H1 (cell line): Measurements from ENCODE around the gene APOA1. TPM values are rescaled to one million over a fixed set of nuclear protein-coding genes. Genes with fewer than 3 reads are reported as not detected.

Experiments used
- CTCF ChIA-PET: fragments of 300-600 bp; sonication (Branson Sonifier 250); formaldehyde crosslinking; loops from one replicate; lab custom pipeline; 2021; ENCODE audit not compliant: partially characterized antibody; lab: Charles Lee
- POLR2A ChIA-PET: fragments of 300-600 bp; sonication (Branson Sonifier 250); formaldehyde crosslinking; loops from one replicate; lab custom pipeline; 2021; ENCODE audit warnings: inconsistent platforms; ENCODE audit not compliant: partially characterized antibody; lab: Charles Lee
- DNase-seq, 2 experiments: peaks; one replicate each; pipeline versions ENCODE4 v3.0.0 to v3.0.0-alpha.2; 2010 to 2022; ENCODE audit warnings: low spot score in 2 of 2, low read depth in 1 of 2, mixed read lengths in 1 of 2
- FAIRE-seq: peaks from 2 replicates; lab custom pipeline; 2011; peaks lifted over from hg19 to GRCh38; lab: Jason Lieb, UNC
- H2AFZ ChIP-seq: 2 replicates; pipeline ENCODE4 v1.8.1; 2012; ENCODE audit warnings: low read length, inconsistent platforms
- H2AK5ac ChIP-seq: 2 replicates; pipeline ENCODE4 v1.6.1; 2013; ENCODE audit warnings: low read depth, low read length
- H2BK120ac ChIP-seq: replicated peaks from 2 replicates; pipeline ENCODE3; 2013; ENCODE audit warnings: low read depth, low read length, inconsistent platforms
- H2BK12ac ChIP-seq: 2 replicates; pipeline ENCODE4 v1.6.1; 2013; ENCODE audit warnings: low read depth, low read length
- H2BK15ac ChIP-seq: 2 replicates; pipeline ENCODE4 v1.6.1; 2013; ENCODE audit warnings: low read length
- H2BK20ac ChIP-seq: 2 replicates; pipeline ENCODE4 v1.6.1; 2013; ENCODE audit warnings: low read length
- H2BK5ac ChIP-seq: 2 replicates; pipeline ENCODE4 v1.6.1; 2013; ENCODE audit warnings: low read depth, low read length
- H3K14ac ChIP-seq: 2 replicates; pipeline ENCODE4 v1.6.1; 2013; ENCODE audit warnings: inconsistent platforms; ENCODE audit not compliant: insufficient read length
- H3K18ac ChIP-seq: 2 replicates; pipeline ENCODE4 v1.6.1; 2013; ENCODE audit warnings: low read length; ENCODE audit errors: extremely low read depth
- H3K23ac ChIP-seq: 2 replicates; pipeline ENCODE4 v1.6.1; 2013; ENCODE audit warnings: inconsistent platforms; ENCODE audit not compliant: insufficient read length
- H3K23me2 ChIP-seq: 2 replicates; pipeline ENCODE4 v1.6.1; 2013; ENCODE audit warnings: low read depth, low read length
- H3K27ac ChIP-seq: 2 replicates; pipeline ENCODE4 v1.6.1; 2011; ENCODE audit warnings: low read depth, low read length, inconsistent platforms
- H3K27me3 ChIP-seq, 4 experiments: replicated peaks in 1 of 4; 1 replicate in 1 of 4; 2 replicates in 3 of 4; pipeline versions ENCODE4 v1.6.1 to v1.8.1; 2011 to 2013; ENCODE audit warnings: low read length in 3 of 4, mild to moderate bottlenecking in 3 of 4, inconsistent platforms in 2 of 4, mixed read lengths in 2 of 4, moderate library complexity in 1 of 4; ENCODE audit not compliant: control insufficient read depth in 3 of 4, insufficient read depth in 3 of 4; ENCODE audit errors: extremely low read depth in 1 of 4
- H3K36me3 ChIP-seq, 4 experiments: 2 replicates each; pipeline versions ENCODE4 v1.6.1 to v1.8.1; 2011 to 2013; ENCODE audit warnings: mild to moderate bottlenecking in 4 of 4, low read length in 3 of 4, moderate library complexity in 2 of 4, control low read depth in 1 of 4, inconsistent platforms in 1 of 4; ENCODE audit not compliant: insufficient read depth in 4 of 4, control insufficient read depth in 2 of 4
- H3K4ac ChIP-seq: replicated peaks from 2 replicates; pipeline ENCODE3; 2013; ENCODE audit warnings: low read length, low read depth, mixed read lengths, inconsistent platforms; ENCODE audit not compliant: insufficient read length
- H3K4me1 ChIP-seq, 4 experiments: replicated peaks in 1 of 4; 1 replicate in 1 of 4; 2 replicates in 3 of 4; pipeline versions ENCODE4 v1.6.1 to v1.8.1; 2011 to 2013; ENCODE audit warnings: low read length in 3 of 4, inconsistent platforms in 2 of 4, mixed read lengths in 1 of 4; ENCODE audit not compliant: insufficient read depth in 4 of 4, control insufficient read depth in 3 of 4
- H3K4me2 ChIP-seq, 2 experiments: 2 replicates each; pipeline versions ENCODE4 v1.6.1 to v1.8.1; 2011 to 2013; ENCODE audit warnings: low read depth in 2 of 2, low read length in 2 of 2, control low read depth in 1 of 2, inconsistent platforms in 1 of 2, mild to moderate bottlenecking in 1 of 2; ENCODE audit not compliant: insufficient read depth in 1 of 2
- H3K4me3 ChIP-seq, 4 experiments: fragments of 200-600, 300-600 bp in 1 of 4; sonication (generic), shearing (Covaris generic), sonication (Bioruptor Twin) in 1 of 4; 2 replicates each; pipeline versions ENCODE4 v1.5.1 to v1.8.1; 2011 to 2016; ENCODE audit warnings: low read length in 4 of 4, low read depth in 3 of 4, control low read depth in 2 of 4, inconsistent platforms in 2 of 4, mild to moderate bottlenecking in 2 of 4, mixed read lengths in 1 of 4, moderate library complexity in 1 of 4; ENCODE audit not compliant: insufficient read depth in 2 of 4; ENCODE audit errors: extremely low read depth in 1 of 4
- H3K56ac ChIP-seq: replicated peaks from 2 replicates; pipeline ENCODE3; 2013; ENCODE audit warnings: low read depth, mild to moderate bottlenecking, mixed read lengths, low read length, inconsistent platforms; ENCODE audit not compliant: insufficient read length
- H3K79me1 ChIP-seq: 2 replicates; pipeline ENCODE4 v1.6.1; 2013; ENCODE audit warnings: low read depth, low read length, control low read depth
- H3K79me2 ChIP-seq, 2 experiments: 2 replicates each; pipeline versions ENCODE4 v1.6.1 to v1.8.1; 2012 to 2013; ENCODE audit warnings: low read length in 2 of 2, mild to moderate bottlenecking in 2 of 2, inconsistent platforms in 1 of 2; ENCODE audit not compliant: insufficient read depth in 2 of 2, control insufficient read depth in 1 of 2
- H3K9ac ChIP-seq, 4 experiments: replicated peaks in 1 of 4; 1 replicate in 1 of 4; 2 replicates in 3 of 4; pipeline versions ENCODE4 v1.6.1 to v1.8.1; 2011 to 2013; ENCODE audit warnings: low read depth in 3 of 4, low read length in 3 of 4, control low read depth in 2 of 4, mild to moderate bottlenecking in 2 of 4, moderate library complexity in 2 of 4, inconsistent platforms in 1 of 4; ENCODE audit errors: extremely low read depth in 1 of 4
- H3K9me3 ChIP-seq, 2 experiments: 2 replicates each; pipeline versions ENCODE4 v1.6.1 to v1.8.1; 2012 to 2013; ENCODE audit warnings: mild to moderate bottlenecking in 2 of 2, moderate library complexity in 2 of 2, control low read depth in 1 of 2, inconsistent platforms in 1 of 2, low read depth in 1 of 2, low read length in 1 of 2, mixed read lengths in 1 of 2; ENCODE audit not compliant: insufficient read depth in 2 of 2
- H4K20me1 ChIP-seq, 2 experiments: replicated peaks in 1 of 2; 2 replicates each; pipeline versions ENCODE3 to v1.8.1; 2011 to 2013; ENCODE audit warnings: inconsistent platforms in 2 of 2, low read length in 2 of 2, mild to moderate bottlenecking in 1 of 2; ENCODE audit not compliant: insufficient read depth in 2 of 2, control insufficient read depth in 1 of 2
- H4K5ac ChIP-seq: 2 replicates; pipeline ENCODE4 v1.6.1; 2013; ENCODE audit warnings: low read length, low read depth, mixed read lengths, inconsistent platforms; ENCODE audit not compliant: insufficient read length
- H4K8ac ChIP-seq: 2 replicates; pipeline ENCODE4 v1.8.0; 2013; ENCODE audit warnings: mild to moderate bottlenecking, moderate library complexity, low read length, inconsistent platforms; ENCODE audit not compliant: insufficient read depth; ENCODE audit errors: extremely low read depth
- H4K91ac ChIP-seq: replicated peaks from 2 replicates; pipeline ENCODE3; 2013; ENCODE audit warnings: low read length, mixed read lengths, inconsistent platforms; ENCODE audit not compliant: insufficient read length
- SIRT6 ChIP-seq: IDR thresholded peaks from one replicate; pipeline ENCODE4 v1.7.1; 2012; ENCODE audit warnings: low read length, inconsistent platforms
- WGBS, 2 experiments: shearing (Covaris generic) in 1 of 2; methylation state at CpG; one replicate each; pipeline versions ENCODE4 v1.1.6 to v1.1.7; 2013 to 2015; ENCODE audit warnings: low lambda C conversion rate in 2 of 2, mixed read lengths in 2 of 2, inconsistent platforms in 1 of 2, low coverage in 1 of 2, missing lambda C conversion rate in 1 of 2; ENCODE audit not compliant: insufficient replicate concordance in 2 of 2, insufficient coverage in 1 of 2, insufficient read length in 1 of 2; ENCODE audit errors: extremely low coverage in 1 of 2, missing lambda C conversion rate in 1 of 2; 5-methylcytosine and 5-hydroxymethylcytosine counted together
- polyA plus RNA-seq, 7 experiments: library from polyadenylated mRNA; depleted of rRNA in 3 of 7; stranded (reverse) in 5 of 7; unstranded in 2 of 7; fragments of >200 nt in 5 of 7; fragments of 200-250 nt in 2 of 7; gene quantifications; 1 replicate in 5 of 7; 2 replicates in 1 of 7; 4 replicates in 1 of 7; pipeline versions ENCODE4 v1.2.1 to v1.2.3, GENCODE V29; 2011 to 2013; ENCODE audit warnings: missing spikeins in 2 of 7, mixed read lengths in 2 of 7
- total RNA-seq: library from RNA; stranded (reverse); fragmentation: NEBNext Ultra II Directional; extraction: Animal tissue kit (Norgen Biotek cat#: 25700); gene quantifications from 2 replicates; pipeline ENCODE4 v1.2.1, GENCODE V29; 2021

The APOA1 gene
- total and polyA plus RNA-seq, 2 of the 8 experiments (the other 6 are each of a cell fraction or from before 2014, with no cell fraction given): 0.80 TPM; not detected in 1

DNA sequence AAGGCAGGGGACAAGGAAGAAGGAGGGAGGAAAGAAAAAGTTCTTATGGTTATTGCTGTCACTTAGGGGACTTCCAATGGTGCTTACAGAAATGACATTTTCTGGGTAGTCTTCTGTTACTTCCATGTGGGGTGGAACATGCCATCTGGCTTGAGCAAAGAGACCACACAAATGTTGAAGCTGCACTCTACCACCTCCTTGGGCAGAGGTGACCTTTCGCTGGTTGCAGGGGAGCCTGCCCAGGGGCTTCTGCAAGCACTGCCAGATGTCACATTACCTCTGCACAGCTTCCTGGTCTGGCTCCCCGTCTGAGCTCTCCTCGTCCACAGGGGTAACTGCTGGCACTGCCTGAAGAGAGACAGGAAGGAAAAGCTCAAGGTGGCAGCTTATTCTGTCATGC lies 32.6 kb upstream of the APOA1 start:
- no peak overlapping the region for H3K14ac ChIP-seq
- DNase-seq (no peak), FAIRE-seq (no peak)
- H3K79me1 ChIP-seq: no peaks in the 10 kb centered on the region
- no peak overlapping the region for H4K8ac ChIP-seq
- no peak overlapping the region for H3K56ac ChIP-seq
- H3K23me2 ChIP-seq: no peaks in the 10 kb centered on the region
- H3K27ac ChIP-seq: no peak overlapping the region
- H3K4me2 ChIP-seq: no peak overlapping the region
- H3K36me3 ChIP-seq: peaks cover 0 to 50% (median 39%) of the 10 kb centered on the region in 4 experiments; a peak in 7 of 8 replicates
- no peak overlapping the region for H3K23ac ChIP-seq
- H3K79me2 ChIP-seq: no peaks in the 10 kb centered on the region
- H3K4me1 ChIP-seq: no peaks in the 10 kb centered on the region
- H3K9me3 ChIP-seq: no peaks in the 10 kb centered on the region
- H4K20me1 ChIP-seq: no peaks in the 10 kb centered on the region
- 72% methylated on average over 3 of the region's 3 CpGs; no CpG with 5 or more reads in 1 of the 2 experiments for WGBS, 2 experiments
- H2BK5ac ChIP-seq: no peak overlapping the region
- ChIA-PET POLR2A (interaction anchor here (0.5 kb wide), 1 partner anchor 10 kb away, joined by 3 read pairs; no protein-coding TSS in a partner anchor), CTCF (interaction anchor here (0.8 to 6.2 kb wide), 5 partner anchors 9 to 240 kb away, joined by 3 to 37 read pairs (median 4); no protein-coding TSS in a partner anchor)
- no peak overlapping the region for H3K4ac ChIP-seq
- no peak overlapping the region for H4K91ac ChIP-seq
- H2BK120ac ChIP-seq: no peak overlapping the region
- H2AK5ac ChIP-seq: no peak overlapping the region
- no peak overlapping the region for H2AFZ ChIP-seq
- H3K27me3 ChIP-seq: no peaks in the 10 kb centered on the region
- H2BK15ac ChIP-seq: no peak overlapping the region
- H3K9ac ChIP-seq: no peak overlapping the region
- no peak overlapping the region for H2BK20ac ChIP-seq
- no peak overlapping the region for H2BK12ac ChIP-seq
- H3K18ac ChIP-seq: no peak overlapping the region
- no peak overlapping the region for H4K5ac ChIP-seq
- H3K4me3 ChIP-seq: no peak overlapping the region
- TF ChIP-seq SIRT6: no peak
